MM.1S (cell line): ENCODE data around the gene PRKG1.

Experiments used
- EZH2 ChIP-seq: fragments of 300-600 bp; sonication (generic); optimal IDR thresholded peaks from 2 replicates; pipeline ENCODE3; 2017; ENCODE audit warnings: low read depth, mild to moderate bottlenecking, antibody characterized with exemption, low read length, mixed read lengths
- TF ChIP-seq, protein P1 (sequence below): fragments of 300-600 bp; sonication (generic); IDR thresholded peaks from 2 replicates; pipeline ENCODE4 v1.5.1; 2016; ENCODE audit warnings: antibody characterized with exemption, low read length, mixed read lengths

DNA sequence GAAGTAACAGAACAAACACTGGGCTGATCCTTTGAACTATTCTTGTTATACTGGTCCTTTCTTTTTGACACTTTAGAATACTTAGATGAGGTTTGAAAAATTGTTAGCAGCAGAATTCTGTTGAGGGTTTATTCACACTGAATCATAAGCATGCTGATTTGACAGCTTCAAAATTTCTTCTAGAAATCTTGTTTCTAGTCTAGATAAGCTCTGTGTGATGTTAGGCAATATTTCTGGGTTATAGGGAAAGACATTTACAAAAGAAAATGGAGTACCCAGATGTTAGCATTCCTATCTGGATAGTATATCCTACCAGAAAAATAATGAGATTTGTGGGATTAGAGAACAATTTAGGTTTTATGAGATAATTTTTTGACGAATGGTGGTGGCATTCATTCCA is 613.0 kb downstream of the PRKG1 start:
- TF ChIP-seq, protein P1, sequence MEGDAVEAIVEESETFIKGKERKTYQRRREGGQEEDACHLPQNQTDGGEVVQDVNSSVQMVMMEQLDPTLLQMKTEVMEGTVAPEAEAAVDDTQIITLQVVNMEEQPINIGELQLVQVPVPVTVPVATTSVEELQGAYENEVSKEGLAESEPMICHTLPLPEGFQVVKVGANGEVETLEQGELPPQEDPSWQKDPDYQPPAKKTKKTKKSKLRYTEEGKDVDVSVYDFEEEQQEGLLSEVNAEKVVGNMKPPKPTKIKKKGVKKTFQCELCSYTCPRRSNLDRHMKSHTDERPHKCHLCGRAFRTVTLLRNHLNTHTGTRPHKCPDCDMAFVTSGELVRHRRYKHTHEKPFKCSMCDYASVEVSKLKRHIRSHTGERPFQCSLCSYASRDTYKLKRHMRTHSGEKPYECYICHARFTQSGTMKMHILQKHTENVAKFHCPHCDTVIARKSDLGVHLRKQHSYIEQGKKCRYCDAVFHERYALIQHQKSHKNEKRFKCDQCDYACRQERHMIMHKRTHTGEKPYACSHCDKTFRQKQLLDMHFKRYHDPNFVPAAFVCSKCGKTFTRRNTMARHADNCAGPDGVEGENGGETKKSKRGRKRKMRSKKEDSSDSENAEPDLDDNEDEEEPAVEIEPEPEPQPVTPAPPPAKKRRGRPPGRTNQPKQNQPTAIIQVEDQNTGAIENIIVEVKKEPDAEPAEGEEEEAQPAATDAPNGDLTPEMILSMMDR, result no peak
- no peak for TF ChIP-seq EZH2
